C4-2B (cell line): ENCODE data around the gene KLHL15.

Source experiments
- ZFX ChIP-seq: fragments of 450-650 bp; IDR thresholded peaks from 2 replicates; pipeline ENCODE4 v1.6.1; 2017
- TF ChIP-seq, protein P1 (sequence below): fragments of 450-650 bp; conservative IDR thresholded peaks from 2 replicates; pipeline ENCODE4 v1.5.1; 2017; ENCODE audit warnings: mild to moderate bottlenecking

DNA sequence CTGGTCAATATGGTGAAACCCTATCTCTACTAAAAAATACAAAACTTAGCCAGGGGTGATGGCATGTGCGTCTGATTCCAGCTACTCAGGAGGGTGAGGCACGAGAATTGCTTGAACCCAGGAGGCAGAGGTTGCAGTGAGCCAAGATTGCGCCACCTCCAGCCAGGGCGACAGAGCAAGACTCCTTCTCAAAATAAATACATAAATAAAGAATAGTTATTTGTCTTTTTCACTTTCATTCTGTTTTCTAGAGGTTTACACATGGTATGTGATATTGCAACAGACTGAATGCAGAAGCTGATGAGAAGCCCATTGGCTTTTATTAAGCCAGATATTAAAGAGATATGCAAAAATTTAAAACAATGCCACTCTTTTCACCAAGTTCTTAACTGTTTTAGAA is 8.2 kb downstream of the KLHL15 start:
- TF ChIP-seq, protein P1, sequence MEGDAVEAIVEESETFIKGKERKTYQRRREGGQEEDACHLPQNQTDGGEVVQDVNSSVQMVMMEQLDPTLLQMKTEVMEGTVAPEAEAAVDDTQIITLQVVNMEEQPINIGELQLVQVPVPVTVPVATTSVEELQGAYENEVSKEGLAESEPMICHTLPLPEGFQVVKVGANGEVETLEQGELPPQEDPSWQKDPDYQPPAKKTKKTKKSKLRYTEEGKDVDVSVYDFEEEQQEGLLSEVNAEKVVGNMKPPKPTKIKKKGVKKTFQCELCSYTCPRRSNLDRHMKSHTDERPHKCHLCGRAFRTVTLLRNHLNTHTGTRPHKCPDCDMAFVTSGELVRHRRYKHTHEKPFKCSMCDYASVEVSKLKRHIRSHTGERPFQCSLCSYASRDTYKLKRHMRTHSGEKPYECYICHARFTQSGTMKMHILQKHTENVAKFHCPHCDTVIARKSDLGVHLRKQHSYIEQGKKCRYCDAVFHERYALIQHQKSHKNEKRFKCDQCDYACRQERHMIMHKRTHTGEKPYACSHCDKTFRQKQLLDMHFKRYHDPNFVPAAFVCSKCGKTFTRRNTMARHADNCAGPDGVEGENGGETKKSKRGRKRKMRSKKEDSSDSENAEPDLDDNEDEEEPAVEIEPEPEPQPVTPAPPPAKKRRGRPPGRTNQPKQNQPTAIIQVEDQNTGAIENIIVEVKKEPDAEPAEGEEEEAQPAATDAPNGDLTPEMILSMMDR, result no peak
- no peak for TF ChIP-seq ZFX
